ENCODE measurements around the gene ALKBH5.

Gene ALKBH5

GRCh38 chr17:18158022-18158600 is 25.5 kb upstream of the ALKBH5 start:
- Histone ChIP-seq H3K4me3 (ENCODE audit: low read depth, low read length) (no peak overlapping the region), H3K36me3 (no peaks in the 10 kb centered on the region), H3K27ac (no peak overlapping the region), H3K9me3 (ENCODE audit: severe bottlenecking) (no peaks in the 10 kb centered on the region), H3K27me3 (ENCODE audit: insufficient read depth, low read depth, severe bottlenecking) (no peaks in the 10 kb centered on the region)
- no peak for TF ChIP-seq CTCF (IDR thresholded peaks at IDR 0.05; ENCODE audit: low read depth, low read length)
- DNase-seq: no peak

GRCh38 chr17:18159551-18160120 is 24.0 kb upstream of the ALKBH5 start:
- no peak for DNase-seq
- no peak overlapping the region for H3K27ac ChIP-seq
- TF ChIP-seq CTCF (IDR thresholded peaks at IDR 0.05; ENCODE audit: low read depth, low read length): no peak
- H3K4me3 ChIP-seq (ENCODE audit: low read depth, low read length): no peak overlapping the region
- H3K36me3 ChIP-seq: no peaks in the 10 kb centered on the region
- H3K9me3 ChIP-seq (ENCODE audit: severe bottlenecking): no peaks in the 10 kb centered on the region
- no peaks in the 10 kb centered on the region for H3K27me3 ChIP-seq (ENCODE audit: insufficient read depth, low read depth, severe bottlenecking)

GRCh38 chr17:18160128-18160856 is 23.3 kb upstream of the ALKBH5 start:
- Histone ChIP-seq H3K4me3 (ENCODE audit: low read depth, low read length) (no peak overlapping the region), H3K27me3 (ENCODE audit: insufficient read depth, low read depth, severe bottlenecking) (no peaks in the 10 kb centered on the region), H3K9me3 (ENCODE audit: severe bottlenecking) (no peaks in the 10 kb centered on the region), H3K36me3 (no peaks in the 10 kb centered on the region), H3K27ac (no peak overlapping the region)
- DNase-seq: no peak
- TF ChIP-seq CTCF (IDR thresholded peaks at IDR 0.05; ENCODE audit: low read depth, low read length): no peak

GRCh38 chr17:18161207-18162145 is 22.2 kb upstream of the ALKBH5 start:
- no peak for DNase-seq
- Histone ChIP-seq H3K4me3 (ENCODE audit: low read depth, low read length) (no peak overlapping the region), H3K27ac (no peak overlapping the region), H3K9me3 (ENCODE audit: severe bottlenecking) (no peaks in the 10 kb centered on the region), H3K36me3 (no peaks in the 10 kb centered on the region), H3K27me3 (ENCODE audit: insufficient read depth, low read depth, severe bottlenecking) (no peaks in the 10 kb centered on the region)
- no peak for TF ChIP-seq CTCF (IDR thresholded peaks at IDR 0.05; ENCODE audit: low read depth, low read length)

GRCh38 chr17:18163547-18163946 is 20.1 kb upstream of the ALKBH5 start:
- H3K27ac ChIP-seq: no peak overlapping the region
- no peak for TF ChIP-seq CTCF (IDR thresholded peaks at IDR 0.05; ENCODE audit: low read depth, low read length)
- H3K27me3 ChIP-seq (ENCODE audit: insufficient read depth, low read depth, severe bottlenecking): no peaks in the 10 kb centered on the region
- no peaks in the 10 kb centered on the region for H3K36me3 ChIP-seq
- H3K9me3 ChIP-seq (ENCODE audit: severe bottlenecking): no peaks in the 10 kb centered on the region
- no peak for DNase-seq
- H3K4me3 ChIP-seq (ENCODE audit: low read depth, low read length): no peak overlapping the region

Measured in WERI-Rb-1 (cell line).